Neural cell (in vitro differentiated cells): Measurements from ENCODE around the gene PSMG4. TPM values are rescaled to one million over a fixed set of nuclear protein-coding genes. Genes with fewer than 3 reads are reported as not detected.

Experiments
- H2AFZ ChIP-seq: fragments of 200-600, 300-800 bp; sonication (generic), shearing (Covaris generic); 2 replicates; pipeline ENCODE4 v1.6.0; 2014; ENCODE audit warnings: low read depth, mild to moderate bottlenecking, antibody characterized with exemption, low read length, moderate library complexity
- H3F3A ChIP-seq: fragments of 200-600 bp; shearing (Covaris generic); 2 replicates; pipeline ENCODE4 v1.6.1; 2016; ENCODE audit warnings: mild to moderate bottlenecking, moderate library complexity, mixed read lengths, antibody characterized with exemption, low read length; ENCODE audit not compliant: insufficient read depth, poor library complexity, severe bottlenecking
- H3K27ac ChIP-seq: fragments of 200-600, 300-800 bp; sonication (generic), shearing (Covaris generic); 2 replicates; pipeline ENCODE4 v1.5.1; 2014; ENCODE audit warnings: mild to moderate bottlenecking, low read length, moderate library complexity
- H3K27me3 ChIP-seq: fragments of 300-800, 200-600 bp; sonication (generic), shearing (Covaris generic); 2 replicates; pipeline ENCODE4 v1.6.0; 2014; ENCODE audit warnings: mild to moderate bottlenecking, low read depth, low read length, moderate library complexity; ENCODE audit not compliant: insufficient read depth
- H3K36me3 ChIP-seq: fragments of 300-800, 200-600 bp; sonication (generic), shearing (Covaris generic); 2 replicates; pipeline ENCODE4 v1.5.1; 2014; ENCODE audit warnings: mild to moderate bottlenecking, antibody characterized with exemption, low read length, moderate library complexity; ENCODE audit not compliant: insufficient read depth
- H3K4me2 ChIP-seq: fragments of 300-800, 200-600 bp; sonication (generic), shearing (Covaris generic); 2 replicates; pipeline ENCODE4 v1.6.0; 2014; ENCODE audit warnings: mild to moderate bottlenecking, low read length
- H3K4me3 ChIP-seq: fragments of 300-800, 200-600 bp; sonication (generic), shearing (Covaris generic); 2 replicates; pipeline ENCODE4 v1.5.1; 2014; ENCODE audit warnings: mild to moderate bottlenecking, low read length, moderate library complexity
- H3K79me2 ChIP-seq: fragments of 200-600 bp; shearing (Covaris generic); replicated peaks from 2 replicates; pipeline ENCODE4 v1.6.0; 2014; ENCODE audit warnings: mild to moderate bottlenecking, low read length, moderate library complexity; ENCODE audit not compliant: insufficient read depth
- H3K9ac ChIP-seq: fragments of 300-800, 200-600 bp; sonication (generic), shearing (Covaris generic); 2 replicates; pipeline ENCODE4 v1.6.1; 2016; ENCODE audit warnings: mild to moderate bottlenecking, low read length, mixed read lengths
- H3K9me2 ChIP-seq: fragments of 200-600 bp; shearing (Covaris generic); 2 replicates; pipeline ENCODE4 v1.6.1; 2016; ENCODE audit warnings: mild to moderate bottlenecking, low read length, mixed read lengths; ENCODE audit not compliant: insufficient read depth
- H3K9me3 ChIP-seq: fragments of 200-600, 300-800 bp; sonication (generic), shearing (Covaris generic); 2 replicates; pipeline ENCODE4 v1.6.1; 2016; ENCODE audit warnings: mild to moderate bottlenecking, mixed run types, low read length, moderate library complexity, mixed read lengths
- H4K20me1 ChIP-seq: fragments of 200-600 bp; shearing (Covaris generic); 2 replicates; pipeline ENCODE4 v1.6.1; 2016; ENCODE audit warnings: mild to moderate bottlenecking, mixed run types; ENCODE audit not compliant: insufficient read depth
- CTCF ChIP-seq: fragments of 450-650 bp; IDR thresholded peaks from 2 replicates; pipeline ENCODE4 v1.5.1; 2014; ENCODE audit warnings: antibody characterized with exemption, mild to moderate bottlenecking, moderate library complexity; ENCODE audit not compliant: poor library complexity, severe bottlenecking
- EP300 ChIP-seq: fragments of 450-650 bp; conservative IDR thresholded peaks from 2 replicates; pipeline ENCODE4 v1.6.1; 2014; ENCODE audit warnings: antibody characterized with exemption, mild to moderate bottlenecking, moderate library complexity; ENCODE audit not compliant: poor library complexity, severe bottlenecking
- EZH2 ChIP-seq: fragments of 200-600, 300-800 bp; shearing (Covaris generic), sonication (generic); IDR thresholded peaks from 2 replicates; pipeline ENCODE4 v1.6.1; 2014; ENCODE audit warnings: antibody characterized with exemption, low read length, borderline replicate concordance, mild to moderate bottlenecking; ENCODE audit not compliant: insufficient read depth, poor library complexity, severe bottlenecking
- MXI1 ChIP-seq: fragments of 450-650 bp; conservative IDR thresholded peaks from 2 replicates; pipeline ENCODE4 v1.6.1; 2014; ENCODE audit warnings: antibody characterized with exemption, mild to moderate bottlenecking; ENCODE audit not compliant: poor library complexity, severe bottlenecking
- POLR2AphosphoS5 ChIP-seq: IDR thresholded peaks from 2 replicates; pipeline ENCODE4 v1.6.1; 2012
- RAD21 ChIP-seq: fragments of 450-650 bp; conservative IDR thresholded peaks from 2 replicates; pipeline ENCODE4 v1.6.1; 2014; ENCODE audit warnings: antibody characterized with exemption, mild to moderate bottlenecking, moderate library complexity
- SMC3 ChIP-seq: fragments of 450-650 bp; conservative IDR thresholded peaks from 2 replicates; pipeline ENCODE4 v1.6.1; 2014; ENCODE audit warnings: antibody characterized with exemption, mild to moderate bottlenecking, moderate library complexity; ENCODE audit not compliant: poor library complexity
- TAF1 ChIP-seq: IDR thresholded peaks from 2 replicates; pipeline ENCODE4 v1.6.1; 2012; ENCODE audit warnings: low read depth
- polyA plus RNA-seq: library from polyadenylated mRNA; depleted of rRNA; stranded (reverse); fragments of >200 nt; gene quantifications from 2 replicates; pipeline ENCODE4 v1.2.3, GENCODE V29; 2014
- TF ChIP-seq, protein P1 (sequence below): IDR thresholded peaks from 2 replicates; pipeline ENCODE4 v1.6.1; 2012; ENCODE audit warnings: borderline replicate concordance

Gene PSMG4
- polyA plus RNA-seq, 1 donor from 2014 or later, result 52.0 TPM

DNA sequence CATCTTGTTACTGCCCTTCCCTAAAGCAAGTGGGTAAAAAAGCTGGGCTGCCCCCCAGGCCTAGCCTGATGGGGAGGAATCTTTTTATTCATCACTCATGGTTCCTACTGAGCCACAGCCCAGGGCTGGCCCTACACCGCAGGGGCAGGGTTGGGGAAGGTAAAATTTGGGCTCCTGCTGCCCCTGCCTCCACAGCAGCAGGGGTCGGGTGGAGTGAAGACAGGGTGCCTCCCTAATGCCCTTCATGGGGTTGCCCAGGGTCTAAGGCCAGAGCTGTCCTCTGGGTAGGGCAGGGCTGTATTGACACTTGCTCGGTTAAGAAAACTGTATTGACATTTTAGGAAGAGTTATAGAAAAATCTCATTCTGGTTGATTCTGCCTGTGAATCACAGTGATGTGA, 8.9 kb upstream of the PSMG4 start:
- no peak for TF ChIP-seq POLR2AphosphoS5
- no peak for TF ChIP-seq TAF1
- no peak for TF ChIP-seq EP300
- no peak for TF ChIP-seq MXI1
- TF ChIP-seq, protein P1, sequence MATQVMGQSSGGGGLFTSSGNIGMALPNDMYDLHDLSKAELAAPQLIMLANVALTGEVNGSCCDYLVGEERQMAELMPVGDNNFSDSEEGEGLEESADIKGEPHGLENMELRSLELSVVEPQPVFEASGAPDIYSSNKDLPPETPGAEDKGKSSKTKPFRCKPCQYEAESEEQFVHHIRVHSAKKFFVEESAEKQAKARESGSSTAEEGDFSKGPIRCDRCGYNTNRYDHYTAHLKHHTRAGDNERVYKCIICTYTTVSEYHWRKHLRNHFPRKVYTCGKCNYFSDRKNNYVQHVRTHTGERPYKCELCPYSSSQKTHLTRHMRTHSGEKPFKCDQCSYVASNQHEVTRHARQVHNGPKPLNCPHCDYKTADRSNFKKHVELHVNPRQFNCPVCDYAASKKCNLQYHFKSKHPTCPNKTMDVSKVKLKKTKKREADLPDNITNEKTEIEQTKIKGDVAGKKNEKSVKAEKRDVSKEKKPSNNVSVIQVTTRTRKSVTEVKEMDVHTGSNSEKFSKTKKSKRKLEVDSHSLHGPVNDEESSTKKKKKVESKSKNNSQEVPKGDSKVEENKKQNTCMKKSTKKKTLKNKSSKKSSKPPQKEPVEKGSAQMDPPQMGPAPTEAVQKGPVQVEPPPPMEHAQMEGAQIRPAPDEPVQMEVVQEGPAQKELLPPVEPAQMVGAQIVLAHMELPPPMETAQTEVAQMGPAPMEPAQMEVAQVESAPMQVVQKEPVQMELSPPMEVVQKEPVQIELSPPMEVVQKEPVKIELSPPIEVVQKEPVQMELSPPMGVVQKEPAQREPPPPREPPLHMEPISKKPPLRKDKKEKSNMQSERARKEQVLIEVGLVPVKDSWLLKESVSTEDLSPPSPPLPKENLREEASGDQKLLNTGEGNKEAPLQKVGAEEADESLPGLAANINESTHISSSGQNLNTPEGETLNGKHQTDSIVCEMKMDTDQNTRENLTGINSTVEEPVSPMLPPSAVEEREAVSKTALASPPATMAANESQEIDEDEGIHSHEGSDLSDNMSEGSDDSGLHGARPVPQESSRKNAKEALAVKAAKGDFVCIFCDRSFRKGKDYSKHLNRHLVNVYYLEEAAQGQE, result no peak
- TF ChIP-seq EZH2, result no peak
- TF ChIP-seq CTCF, result no peak
- no peak for TF ChIP-seq SMC3
- TF ChIP-seq RAD21, result no peak
- Histone ChIP-seq H3K9me3 (no peaks in the 10 kb centered on the region), H2AFZ (no peak overlapping the region), H3F3A (peaks cover 4% of the 10 kb centered on the region), H3K9me2 (no peaks in the 10 kb centered on the region), H4K20me1 (no peaks in the 10 kb centered on the region), H3K27ac (no peak overlapping the region), H3K36me3 (no peaks in the 10 kb centered on the region), H3K27me3 (no peaks in the 10 kb centered on the region), H3K4me3 (no peak overlapping the region), H3K79me2 (peaks cover 33% of the 10 kb centered on the region), H3K9ac (no peak overlapping the region), H3K4me2 (no peak overlapping the region)

- Histone ChIP-seq H2AFZ (no peak overlapping the region), H3K4me2 (no peak overlapping the region), H3F3A (peaks cover 4% of the 10 kb centered on the region), H3K9me2 (no peaks in the 10 kb centered on the region), H3K4me3 (no peak overlapping the region), H4K20me1 (no peaks in the 10 kb centered on the region), H3K79me2 (peaks cover 33% of the 10 kb centered on the region), H3K27me3 (no peaks in the 10 kb centered on the region), H3K9ac (no peak overlapping the region), H3K36me3 (no peaks in the 10 kb centered on the region), H3K9me3 (no peaks in the 10 kb centered on the region), H3K27ac (no peak overlapping the region)
- TF ChIP-seq EP300 (no peak), EZH2 (no peak), MXI1 (no peak), POLR2AphosphoS5 (no peak), SMC3 (no peak), TAF1 (no peak), CTCF (no peak), RAD21 (no peak)
- TF ChIP-seq, protein P1, result no peak
Measured at GRCh38 chr6:3250231-3250675, 8.5 kb upstream of the PSMG4 start.
